HCT116 (cell line): Measurements from ENCODE around the gene FUCA2. TPM values are rescaled to one million over a fixed set of nuclear protein-coding genes. Genes with fewer than 3 reads are reported as not detected.

Experiments used
- ATAC-seq: fragments of 200-7000 bp; cut with Tn5 transposase; 2 replicates; pipeline ENCODE4 v1.9.1; 2020; ENCODE audit warnings: mild to moderate bottlenecking, moderate library complexity
- BruUV-seq: library from RNA; stranded (reverse); fragments of 400-500 nt; replicated peaks from 2 replicates; lab custom pipeline; 2021; lab: Mats Ljungman, UMichigan
- CTCF ChIA-PET: fragments of 300-600 bp; sonication (Branson Sonifier 250); formaldehyde crosslinking; loops from one replicate; lab custom pipeline; 2021; ENCODE audit warnings: antibody characterized with exemption; lab: Charles Lee
- POLR2A ChIA-PET: fragments of 300-600, 350-600 bp; sonication (Branson Sonifier 250); formaldehyde crosslinking; loops from one replicate; lab custom pipeline; 2021; ENCODE audit warnings: antibody characterized with exemption; lab: Charles Lee
- RAD21 ChIA-PET, 2 experiments: fragments of 300-600 bp; sonication (Branson Sonifier 250); formaldehyde crosslinking; loops; one replicate each; lab custom pipeline; 2023; ENCODE audit warnings: low total read pairs in 2 of 2; ENCODE audit not compliant: uncharacterized antibody in 2 of 2, unreplicated experiment in 2 of 2, low non-redundant PET in 1 of 2; lab: Charles Lee
- DNase-seq: peaks from one replicate; pipeline ENCODE4 v3.0.0-alpha.2; 2010; ENCODE audit warnings: low read depth, low spot score
- H2AFZ ChIP-seq: fragments of 200-600 bp; shearing (Covaris generic), sonication (generic); 2 replicates; pipeline ENCODE4 v1.6.1; 2017; ENCODE audit warnings: low read depth, mixed run types, mixed read lengths, antibody characterized with exemption, low read length; ENCODE audit not compliant: poor library complexity, severe bottlenecking
- H3K27ac ChIP-seq: 2 replicates; pipeline ENCODE4 v1.5.1; 2012; ENCODE audit warnings: low read depth, low read length
- H3K27me3 ChIP-seq: fragments of 200-600 bp; sonication (generic); 2 replicates; pipeline ENCODE4 v1.6.1; 2016; ENCODE audit warnings: mixed run types, low read length, mixed read lengths; ENCODE audit not compliant: insufficient read depth
- H3K36me3 ChIP-seq, 2 experiments: fragments of 200-500 bp in 1 of 2; fragments of 200-600 bp in 1 of 2; sonication (Bioruptor generic) in 1 of 2; sonication (generic) in 1 of 2; 2 replicates each; pipeline versions ENCODE4 v1.5.1 to v1.6.1; 2014 to 2016; ENCODE audit warnings: low read length in 2 of 2, inconsistent platforms in 1 of 2, mixed read lengths in 1 of 2, mixed run types in 1 of 2; ENCODE audit not compliant: insufficient read depth in 2 of 2, control insufficient read depth in 1 of 2
- H3K4me1 ChIP-seq, 2 experiments: fragments of 200-600 bp in 1 of 2; sonication (generic) in 1 of 2; 2 replicates each; pipeline versions ENCODE4 v1.5.1 to v1.6.1; 2012 to 2017; ENCODE audit warnings: low read length in 2 of 2, inconsistent platforms in 1 of 2, mild to moderate bottlenecking in 1 of 2, mixed read lengths in 1 of 2, mixed run types in 1 of 2, moderate library complexity in 1 of 2; ENCODE audit not compliant: insufficient read depth in 2 of 2, control insufficient read depth in 1 of 2
- H3K4me2 ChIP-seq: fragments of 200-600 bp; sonication (generic); 2 replicates; pipeline ENCODE4 v1.6.1; 2017; ENCODE audit warnings: mixed run types, low read length, mixed read lengths
- H3K4me3 ChIP-seq, 2 experiments: fragments of 200-600 bp in 1 of 2; sonication (generic) in 1 of 2; replicated peaks in 1 of 2; 2 replicates each; pipeline ENCODE4 v1.5.1; 2011 to 2016; ENCODE audit warnings: low read length in 2 of 2, control low read depth in 1 of 2, low read depth in 1 of 2, mild to moderate bottlenecking in 1 of 2, mixed read lengths in 1 of 2, mixed run types in 1 of 2
- H3K79me2 ChIP-seq: fragments of 200-600 bp; sonication (generic); 2 replicates; pipeline ENCODE4 v1.6.1; 2017; ENCODE audit warnings: mild to moderate bottlenecking, mixed run types, low read length, moderate library complexity, mixed read lengths; ENCODE audit not compliant: insufficient read depth
- H3K9ac ChIP-seq: fragments of 200-600 bp; sonication (generic); 2 replicates; pipeline ENCODE4 v1.6.1; 2016; ENCODE audit warnings: low read length, mixed read lengths
- H3K9me2 ChIP-seq: fragments of 200-600 bp; sonication (generic), shearing (Covaris generic); 2 replicates; pipeline ENCODE4 v1.6.1; 2017; ENCODE audit warnings: mixed run types, mild to moderate bottlenecking, moderate library complexity; ENCODE audit not compliant: insufficient read depth
- H3K9me3 ChIP-seq, 2 experiments: fragments of 200-500 bp in 1 of 2; fragments of 200-600 bp in 1 of 2; sonication (Bioruptor generic) in 1 of 2; sonication (generic) in 1 of 2; 2 replicates each; pipeline ENCODE4 v1.6.1; 2014 to 2017; ENCODE audit warnings: low read length in 2 of 2, mixed read lengths in 2 of 2, inconsistent platforms in 1 of 2, low read depth in 1 of 2, mild to moderate bottlenecking in 1 of 2, mixed run types in 1 of 2, moderate library complexity in 1 of 2; ENCODE audit not compliant: control insufficient read depth in 1 of 2, insufficient read depth in 1 of 2
- H4K20me1 ChIP-seq: fragments of 200-600 bp; sonication (generic), shearing (Covaris generic); 2 replicates; pipeline ENCODE4 v1.6.1; 2017; ENCODE audit warnings: mixed run types, mild to moderate bottlenecking, moderate library complexity; ENCODE audit not compliant: insufficient read depth
- ATF3 ChIP-seq: IDR thresholded peaks from 2 replicates; pipeline ENCODE4 v1.6.1; 2012
- CBX3 ChIP-seq: IDR thresholded peaks from 2 replicates; pipeline ENCODE4 v1.6.1; 2012; ENCODE audit warnings: low read depth
- CTCF ChIP-seq, 3 experiments: fragments of 200-600 bp in 1 of 3; sonication (generic) in 1 of 3; IDR thresholded peaks in 2 of 3; conservative IDR thresholded peaks in 1 of 3; 2 replicates each; pipeline ENCODE4 v1.5.1; 2012 to 2017; ENCODE audit warnings: low read depth in 2 of 3, low read length in 2 of 3, antibody characterized with exemption in 1 of 3, borderline replicate concordance in 1 of 3, control low read depth in 1 of 3, mild to moderate bottlenecking in 1 of 3, mixed read lengths in 1 of 3, mixed run types in 1 of 3, moderate library complexity in 1 of 3; ENCODE audit not compliant: insufficient read depth in 1 of 3
- ELF1 ChIP-seq: IDR thresholded peaks from 2 replicates; pipeline ENCODE4 v1.6.1; 2012; ENCODE audit warnings: low read depth, borderline replicate concordance
- EZH2 ChIP-seq: fragments of 200-600 bp; sonication (generic); IDR thresholded peaks from 2 replicates; pipeline ENCODE4 v1.6.1; 2017; ENCODE audit warnings: antibody characterized with exemption, mixed run types
- JUND ChIP-seq: IDR thresholded peaks from 2 replicates; pipeline ENCODE4 v1.6.1; 2012
- MAX ChIP-seq: IDR thresholded peaks from 2 replicates; pipeline ENCODE4 v1.6.1; 2012
- POLR2A ChIP-seq: IDR thresholded peaks from 2 replicates; pipeline ENCODE4 v1.7.0; 2011; ENCODE audit warnings: borderline replicate concordance; ENCODE audit not compliant: insufficient read depth, insufficient read length; ENCODE audit errors: extremely low read depth
- RAD21 ChIP-seq: IDR thresholded peaks from 2 replicates; pipeline ENCODE4 v1.6.1; 2012; ENCODE audit warnings: low read depth, mild to moderate bottlenecking
- REST ChIP-seq: IDR thresholded peaks from 2 replicates; pipeline ENCODE4 v1.6.1; 2012; ENCODE audit warnings: low read depth
- SP1 ChIP-seq: IDR thresholded peaks from 2 replicates; pipeline ENCODE4 v1.6.1; 2012; ENCODE audit warnings: low read depth
- SRF ChIP-seq: IDR thresholded peaks from 2 replicates; pipeline ENCODE4 v1.6.1; 2012; ENCODE audit warnings: low read depth
- ZBTB33 ChIP-seq: IDR thresholded peaks from 2 replicates; pipeline ENCODE4 v1.6.1; 2011; ENCODE audit warnings: mild to moderate bottlenecking, low read length, moderate library complexity; ENCODE audit not compliant: insufficient replicate concordance; ENCODE audit errors: extremely low read depth
- ZNF274 ChIP-seq: fragments of 200-500 bp; sonication (Bioruptor generic); IDR thresholded peaks from 2 replicates; pipeline ENCODE4 v1.6.1; 2014; ENCODE audit warnings: mild to moderate bottlenecking, low read depth, low read length, inconsistent platforms
- intact Hi-C: fragments of 100-400 bp; cut with micrococcal nuclease; formaldehyde crosslinking; loops from 2 replicates; pipeline ENCODE4 v1.10.0; 2022
- total RNA-seq: library from RNA; stranded (reverse); gene quantifications from one replicate; pipeline ENCODE4 v1.2.1, GENCODE V29; 2021; ENCODE audit not compliant: unreplicated experiment

FUCA2 gene
- total RNA-seq, 1 experiment from 2014 or later = 75.4 TPM

- Histone ChIP-seq H3K4me2 (no peak overlapping the region), H2AFZ (no peak overlapping the region), H3K79me2 (no peaks in the 10 kb centered on the region), H3K36me3 (no peaks in the 10 kb centered on the region), H3K9me2 (no peaks in the 10 kb centered on the region), H3K27me3 (no peaks in the 10 kb centered on the region), H3K27ac (no peak overlapping the region), H3K4me3 (no peak overlapping the region), H4K20me1 (no peaks in the 10 kb centered on the region), H3K9me3 (no peaks in the 10 kb centered on the region), H3K9ac (no peak overlapping the region), H3K4me1 (peaks cover 0 to 7% of the 10 kb centered on the region in 2 experiments; a peak in 1 of 4 replicates)
- ChIA-PET CTCF (no interaction called here), RAD21 (no interaction called here), POLR2A (no interaction called here)
- BruUV-seq = no TSS peak
- no peak for TF ChIP-seq CBX3
- no peak for TF ChIP-seq MAX
- no peak for TF ChIP-seq SP1
- TF ChIP-seq ZNF274 = no peak
- TF ChIP-seq ATF3 = no peak
- TF ChIP-seq EZH2 = no peak
- no peak for TF ChIP-seq SRF
- no peak for TF ChIP-seq ELF1
- TF ChIP-seq RAD21 = no peak
- intact Hi-C loops = no loop called here
- no peak for ATAC-seq
- no peak for DNase-seq
Measured at GRCh38 chr6:143553337-143553736, 41.8 kb upstream of the FUCA2 start.

- ChIA-PET RAD21 (no interaction called here), CTCF (no interaction called here), POLR2A (no interaction called here)
- H3K4me2 ChIP-seq = no peak overlapping the region
- DNase-seq = no peak
- no peak overlapping the region for H2AFZ ChIP-seq
- no TSS peak for BruUV-seq
- H3K36me3 ChIP-seq = no peaks in the 10 kb centered on the region
- intact Hi-C loops = no loop called here
- no peaks in the 10 kb centered on the region for H3K9me2 ChIP-seq
- H4K20me1 ChIP-seq = no peaks in the 10 kb centered on the region
- TF ChIP-seq JUND = no peak
- TF ChIP-seq MAX = no peak
- no peak for TF ChIP-seq ZNF274
- no peak for TF ChIP-seq ZBTB33
- no peak for TF ChIP-seq REST
- no peak for TF ChIP-seq POLR2A
- no peak for TF ChIP-seq CTCF (IDR thresholded peaks at IDR 0.05 in 2 of 3, conservative IDR thresholded peaks at IDR 0.05 in 1 of 3; ENCODE audit: borderline replicate concordance in 1 of 3, insufficient read depth in 1 of 3, low read depth in 2 of 3, low read length in 2 of 3)
- no peaks in the 10 kb centered on the region for H3K27me3 ChIP-seq
- peaks cover 11 to 14% of the 10 kb centered on the region in 2 experiments; a peak in 3 of 4 replicates for H3K4me1 ChIP-seq
- H3K27ac ChIP-seq = no peak overlapping the region
- H3K9ac ChIP-seq = no peak overlapping the region
- H3K79me2 ChIP-seq = no peaks in the 10 kb centered on the region
- H3K9me3 ChIP-seq = no peaks in the 10 kb centered on the region
- H3K4me3 ChIP-seq = no peak overlapping the region
- no peak for ATAC-seq
Measured at GRCh38 chr6:143549949-143550268, 38.4 kb upstream of the FUCA2 start.
